Stimulated activated CD8-positive, alpha-beta memory T cell treated with anti-CD3 and anti-CD28 coated beads, Interleukin-12 subunit alpha, Interleukin-12 subunit beta, amount 100 ng/mL, for 24 hours (primary cell): ENCODE data around the gene TOMM20L.

ENCODE experiments used
- DNase-seq: peaks from one replicate; pipeline ENCODE4 v3.0.0-alpha.2; 2020; ENCODE audit errors: extremely low read depth

Gene TOMM20L

GRCh38 chr14:58427281-58428117 is 31.8 kb downstream of the TOMM20L start, which contains the start of the genes KIAA0586 and TIMM9:
KIAA0586 (plus strand) TSS chr14:58427719; CDS start chr14:58428265, 546 bp downstream.
TIMM9 (minus strand) TSS chr14:58427531; CDS start chr14:58411945, 15,586 bp downstream.
- peak; percentile 92 for DNase-seq

- no peak for DNase-seq
Observed at GRCh38 chr14:58428118-58428683, 32.5 kb downstream of the TOMM20L start.

GRCh38 chr14:58430156-58430555 is 34.4 kb downstream of the TOMM20L start:
- DNase-seq, result no peak

- no peak for DNase-seq
Observed at GRCh38 chr14:58439476-58439875, 43.7 kb downstream of the TOMM20L start.

- no peak for DNase-seq
Observed at GRCh38 chr14:58444627-58445026, 48.9 kb downstream of the TOMM20L start.

- no peak for DNase-seq
Observed at GRCh38 chr14:58455593-58456265, 60.0 kb downstream of the TOMM20L start.
